Activated naive CD8-positive, alpha-beta T cell treated with anti-CD3 and anti-CD28 coated beads, Interleukin-2, amount 10 ng/mL, durations not matched to agents 7 days and 5 days (primary cell): ENCODE results near the gene PDS5A. TPM values are rescaled to one million over a fixed set of nuclear protein-coding genes. Genes with fewer than 3 reads are reported as not detected.
"Not testable (repeated sequence)": the region's sequence is repeated elsewhere in the genome, so short reads cannot be mapped to it uniquely, and the experiment has no call there.

Source experiments
- ATAC-seq: fragments of 150-1000 bp; cut with Tn5 transposase; one replicate; pipeline ENCODE4 v1.10.0; 2021; ENCODE audit warnings: low read depth, moderate library complexity
- POLR2A ChIA-PET: fragments of 350-600 bp; sonication (Branson Sonifier 250); formaldehyde crosslinking; loops from one replicate; lab custom pipeline; 2021; ENCODE audit warnings: antibody characterized with exemption; lab: Charles Lee
- DNase-seq: peaks from one replicate; pipeline ENCODE4 v3.0.0; 2021
- H3K27ac Mint-ChIP-seq: one replicate; pipeline ENCODE4 v1.8.0; 2022; ENCODE audit warnings: mild to moderate bottlenecking, mixed read lengths
- H3K27me3 Mint-ChIP-seq: one replicate; pipeline ENCODE4 v1.8.0; 2022; ENCODE audit warnings: mild to moderate bottlenecking, moderate library complexity, mixed read lengths
- H3K36me3 Mint-ChIP-seq: one replicate; pipeline ENCODE4 v1.8.0; 2021; ENCODE audit warnings: mild to moderate bottlenecking, mixed read lengths
- H3K4me1 Mint-ChIP-seq: one replicate; pipeline ENCODE4 v1.8.0; 2021; ENCODE audit warnings: mixed read lengths
- H3K4me3 Mint-ChIP-seq: one replicate; pipeline ENCODE4 v1.8.0; 2022; ENCODE audit warnings: mild to moderate bottlenecking, moderate library complexity, mixed read lengths
- H3K9me3 Mint-ChIP-seq: one replicate; pipeline ENCODE4 v1.8.0; 2021; ENCODE audit warnings: mixed read lengths
- total RNA-seq, 2 experiments: library from RNA; stranded (reverse); gene quantifications; one replicate each; pipeline ENCODE4 v1.2.3, GENCODE V29; 2021

PDS5A gene
- total RNA-seq, 2 experiments from 2014 or later = 96.7 to 99.9 TPM

GRCh38 chr4:39792529-39792928 lies 185.2 kb downstream of the PDS5A start:
- POLR2A ChIA-PET = no interaction called here
- DNase-seq = no peak
- Mint-ChIP-seq H3K36me3 (no peaks in the 10 kb centered on the region), H3K4me3 (no peak overlapping the region), H3K9me3 (no peaks in the 10 kb centered on the region), H3K27ac (no peak overlapping the region), H3K4me1 (no peaks in the 10 kb centered on the region), H3K27me3 (no peaks in the 10 kb centered on the region)
- ATAC-seq = no peak

- Mint-ChIP-seq H3K27ac (no peak overlapping the region), H3K4me3 (no peak overlapping the region), H3K27me3 (no peaks in the 10 kb centered on the region), H3K36me3 (no peaks in the 10 kb centered on the region), H3K4me1 (no peaks in the 10 kb centered on the region), H3K9me3 (no peaks in the 10 kb centered on the region)
- POLR2A ChIA-PET = no interaction called here
- no peak for ATAC-seq
- DNase-seq = no peak
Measured at GRCh38 chr4:39792128-39792527, 185.6 kb downstream of the PDS5A start.

GRCh38 chr4:39786838-39787237 lies 190.9 kb downstream of the PDS5A start:
- H3K27ac Mint-ChIP-seq = no peak overlapping the region
- H3K4me3 Mint-ChIP-seq = no peak overlapping the region
- H3K27me3 Mint-ChIP-seq = no peaks in the 10 kb centered on the region

GRCh38 chr4:39785083-39785482 lies 192.6 kb downstream of the PDS5A start:
- POLR2A ChIA-PET = no interaction called here
- Mint-ChIP-seq H3K4me3 (no peak overlapping the region), H3K4me1 (no peaks in the 10 kb centered on the region), H3K36me3 (no peaks in the 10 kb centered on the region), H3K27ac (no peak overlapping the region), H3K9me3 (no peaks in the 10 kb centered on the region), H3K27me3 (no peaks in the 10 kb centered on the region)
- DNase-seq (no peak), ATAC-seq (no peak)

More at GRCh38 chr4:39786838-39787237, 190.9 kb downstream of the PDS5A start:
- ATAC-seq (no peak), DNase-seq (no peak)
- Mint-ChIP-seq H3K36me3 (no peaks in the 10 kb centered on the region), H3K9me3 (no peaks in the 10 kb centered on the region), H3K4me1 (no peaks in the 10 kb centered on the region)
- POLR2A ChIA-PET = no interaction called here

GRCh38 chr4:39781988-39782387 lies 195.7 kb downstream of the PDS5A start:
- H3K27ac Mint-ChIP-seq, H3K4me1 Mint-ChIP-seq, DNase-seq, H3K9me3 Mint-ChIP-seq, H3K4me3 Mint-ChIP-seq, H3K27me3 Mint-ChIP-seq, H3K36me3 Mint-ChIP-seq, POLR2A ChIA-PET, ATAC-seq: not testable (repeated sequence)

Other genes starting within 250 kb of the PDS5A start
- 10 to 100 TPM; 31.9 to 33.5 TPM for gene N4BP2, start 78.9 kb upstream of the PDS5A start, total RNA-seq
- 100 to 1,000 TPM; 187 to 190 TPM for gene RHOH, start 219.1 kb upstream of the PDS5A start, total RNA-seq